Stomach (tissue), 9 donors: ENCODE results near the gene MOK. TPM values are rescaled to one million over a fixed set of nuclear protein-coding genes. Genes with fewer than 3 reads are reported as not detected.
"Not testable (repeated sequence)": the region's sequence is repeated elsewhere in the genome, so short reads cannot be mapped to it uniquely, and the experiment has no call there.

Experiments
- DNase-seq, 2 donors: peaks; one replicate each; pipeline versions ENCODE4 v3.0.0 to v3.0.0-alpha.2; 2013 to 2019
- H3K27ac ChIP-seq, 5 donors: fragments of 200-600 bp in 4 of 5; sonication (generic) in 4 of 5; one replicate each; pipeline ENCODE4 v1.5.1; 2013 to 2019; ENCODE audit warnings: mild to moderate bottlenecking in 1 of 5, moderate library complexity in 1 of 5
- H3K27me3 ChIP-seq, 3 donors: fragments of 200-600 bp; sonication (generic); one replicate each; pipeline ENCODE4 v1.5.1; 2017 to 2019; ENCODE audit warnings: mixed run types in 1 of 3
- H3K36me3 ChIP-seq, 4 donors: fragments of 200-600 bp; sonication (generic); 1 replicate in 3 of 4; 2 replicates in 1 of 4; pipeline ENCODE4 v1.5.1; 2016 to 2019
- H3K4me1 ChIP-seq, 4 donors: fragments of 200-600 bp; sonication (generic); one replicate each; pipeline ENCODE4 v1.5.1; 2016 to 2019
- H3K4me3 ChIP-seq, 4 donors: fragments of 200-600 bp; sonication (generic) in 3 of 4; one replicate each; pipeline ENCODE4 v1.5.1; 2016 to 2019; ENCODE audit warnings: mild to moderate bottlenecking in 1 of 4
- H3K9me3 ChIP-seq, 4 donors: fragments of 200-600 bp; sonication (generic); one replicate each; pipeline ENCODE4 v1.5.1; 2016 to 2019
- CTCF ChIP-seq, 7 experiments: fragments of 450-650 bp in 4 of 7; fragments of 200-600 bp in 3 of 7; sonication (generic) in 3 of 7; IDR thresholded peaks; one replicate each; pipeline ENCODE4 v1.5.1; 2016 to 2019; ENCODE audit warnings: antibody characterized with exemption in 7 of 7, control low read depth in 2 of 7, mild to moderate bottlenecking in 1 of 7
- EP300 ChIP-seq: sonication (generic); formaldehyde crosslinking; IDR thresholded peaks from one replicate; pipeline ENCODE4 v1.6.1; 2017; ENCODE audit warnings: antibody characterized with exemption
- POLR2A ChIP-seq, 4 donors: fragments of 450-650 bp; IDR thresholded peaks; one replicate each; pipeline ENCODE4 v1.6.1; 2016; ENCODE audit warnings: antibody characterized with exemption in 4 of 4, control low read depth in 2 of 4, mild to moderate bottlenecking in 1 of 4, moderate library complexity in 1 of 4
- POLR2AphosphoS5 ChIP-seq, 3 donors: sonication (generic); formaldehyde crosslinking; IDR thresholded peaks; one replicate each; pipeline ENCODE4 v1.6.1; 2016; ENCODE audit warnings: antibody characterized with exemption in 3 of 3
- WGBS, 5 donors: extraction: QIAGEN DNeasy Blood & Tissue Kit in 3 of 5; methylation state at CpG; one replicate each; pipeline versions ENCODE4 v1.1.5 to v1.1.7; 2013 to 2018; 5-methylcytosine and 5-hydroxymethylcytosine counted together
- intact Hi-C: fragments of 100-400 bp; cut with DNase I; formaldehyde crosslinking; loops from one replicate; pipeline ENCODE4 v1.15.1; 2023; ENCODE audit warnings: low total_unique reads
- polyA plus RNA-seq, 3 donors: library from polyadenylated mRNA; stranded (reverse); fragments of 200-250 nt; gene quantifications; one replicate each; pipeline ENCODE4 v1.2.3, GENCODE V29; 2013
- total RNA-seq, 5 donors: library from RNA; depleted of rRNA; stranded (reverse); fragments of >200 nt; gene quantifications; one replicate each; pipeline versions ENCODE4 v1.1.0 to v1.2.3, GENCODE V29; 2014 to 2016
- donor health status: healthy with polysubstance abuse.
- donor health status: Bipolar disorder and iron deficiency.
- donor health status: healthy.

MOK gene
- total and polyA plus RNA-seq, 8 donors, result 4.2 to 46.9 (median 12.6) TPM

GRCh38 chr14:102335163-102335562 is 30.2 kb upstream of the MOK start:
- peaks cover 26 to 88% (median 84%) of the 10 kb centered on the region in 4 donors for H3K36me3 ChIP-seq
- 88 to 96% (median 93%) methylated on average over 7 of the region's 7 CpGs for WGBS, 5 donors
- no peaks in the 10 kb centered on the region for H3K4me1 ChIP-seq
- TF ChIP-seq CTCF (IDR thresholded peaks at IDR 0.05) (no peak), EP300 (no peak), POLR2A (IDR thresholded peaks at IDR 0.05) (no peak), POLR2AphosphoS5 (IDR thresholded peaks at IDR 0.05) (no peak)
- DNase-seq, result no peak
- no peak overlapping the region for H3K4me3 ChIP-seq
- no peak overlapping the region for H3K27ac ChIP-seq
- intact Hi-C loops, result no loop called here
- no peaks in the 10 kb centered on the region for H3K27me3 ChIP-seq
- H3K9me3 ChIP-seq, result no peaks in the 10 kb centered on the region

GRCh38 chr14:102333795-102334705 is 29.1 kb upstream of the MOK start:
- H3K4me1 ChIP-seq, result no peaks in the 10 kb centered on the region
- H3K36me3 ChIP-seq, result peaks cover 26 to 77% (median 74%) of the 10 kb centered on the region in 4 donors
- H3K4me3 ChIP-seq, result no peak overlapping the region
- H3K9me3 ChIP-seq, result no peaks in the 10 kb centered on the region
- TF ChIP-seq POLR2A (IDR thresholded peaks at IDR 0.05) (no peak), CTCF (IDR thresholded peaks at IDR 0.05) (no peak), POLR2AphosphoS5 (IDR thresholded peaks at IDR 0.05) (no peak), EP300 (no peak)
- WGBS, 5 donors, result 89 to 94% (median 93%) methylated on average over 13 of the region's 13 CpGs
- H3K27me3 ChIP-seq, result no peaks in the 10 kb centered on the region
- no peak for DNase-seq
- intact Hi-C loops, result no loop called here
- no peak overlapping the region for H3K27ac ChIP-seq

GRCh38 chr14:102333390-102333789 is 28.4 kb upstream of the MOK start:
- TF ChIP-seq POLR2A (IDR thresholded peaks at IDR 0.05), result no peak
- TF ChIP-seq POLR2AphosphoS5 (IDR thresholded peaks at IDR 0.05), result no peak
- no peak for TF ChIP-seq CTCF (IDR thresholded peaks at IDR 0.05)
- no peak for TF ChIP-seq EP300
- no peaks in the 10 kb centered on the region for H3K9me3 ChIP-seq
- DNase-seq, result no peak
- 82 to 93% (median 87%) methylated on average over 7 of the region's 7 CpGs for WGBS, 5 donors
- no peaks in the 10 kb centered on the region for H3K27me3 ChIP-seq
- no peak overlapping the region for H3K27ac ChIP-seq
- peaks cover 26 to 71% (median 68%) of the 10 kb centered on the region in 4 donors for H3K36me3 ChIP-seq
- H3K4me3 ChIP-seq, result no peak overlapping the region
- H3K4me1 ChIP-seq, result no peaks in the 10 kb centered on the region
- intact Hi-C loops, result no loop called here

- H3K9me3 ChIP-seq, result no peaks in the 10 kb centered on the region
- 92 to 97% (median 95%) methylated on average over 8 of the region's 8 CpGs for WGBS, 5 donors
These were observed 25.8 kb upstream of the MOK start for GRCh38 chr14:102330806-102331205.

GRCh38 chr14:102329381-102329780 is 24.4 kb upstream of the MOK start:
- intact Hi-C loops, H3K9me3 ChIP-seq, H3K27me3 ChIP-seq, H3K4me3 ChIP-seq, DNase-seq, H3K4me1 ChIP-seq, H3K27ac ChIP-seq: not testable (repeated sequence)
- WGBS, 5 donors, result 90 to 94% (median 94%) methylated on average over 6 of the region's 6 CpGs
- peaks cover 6 to 47% (median 45%) of the 10 kb centered on the region in 4 donors for H3K36me3 ChIP-seq

More at GRCh38 chr14:102330806-102331205, 25.8 kb upstream of the MOK start:
- intact Hi-C loops, result no loop called here
- no peak overlapping the region for H3K4me3 ChIP-seq
- H3K27ac ChIP-seq, result no peak overlapping the region
- TF ChIP-seq POLR2AphosphoS5 (IDR thresholded peaks at IDR 0.05), result no peak
- TF ChIP-seq EP300, result no peak
- no peak for TF ChIP-seq CTCF (IDR thresholded peaks at IDR 0.05)
- no peak for TF ChIP-seq POLR2A (IDR thresholded peaks at IDR 0.05)
- no peak for DNase-seq
- H3K36me3 ChIP-seq, result peaks cover 10 to 56% (median 54%) of the 10 kb centered on the region in 4 donors
- H3K27me3 ChIP-seq, result no peaks in the 10 kb centered on the region
- H3K4me1 ChIP-seq, result no peaks in the 10 kb centered on the region
